ENCODE results near the gene VPS13D. TPM values are rescaled to one million over a fixed set of nuclear protein-coding genes. Genes with fewer than 3 reads are reported as not detected.

The VPS13D gene
- total RNA-seq, 1 donor from 2014 or later: 25.8 TPM

GRCh38 chr1:12375133-12375829 lies 145.5 kb downstream of the VPS13D start:
- no peak for FAIRE-seq
- TF ChIP-seq CTCF (IDR thresholded peaks at IDR 0.05; ENCODE audit: insufficient read depth, low read length, severe bottlenecking): no peak
- DNase-seq (ENCODE audit: low read depth): no peak
- H3K36me3 ChIP-seq (ENCODE audit: control insufficient read depth, insufficient read depth, low read length): peaks cover 6% of the 10 kb centered on the region
- no peak overlapping the region for H3K4me3 ChIP-seq (ENCODE audit: low read depth, low read length)
- no peaks in the 10 kb centered on the region for H3K27me3 ChIP-seq (ENCODE audit: control insufficient read depth, insufficient read depth, low read length)

- H3K27me3 ChIP-seq (ENCODE audit: control insufficient read depth, insufficient read depth, low read length): no peaks in the 10 kb centered on the region
- H3K4me3 ChIP-seq (ENCODE audit: low read depth, low read length): no peak overlapping the region
- no peak for DNase-seq (ENCODE audit: low read depth)
- TF ChIP-seq CTCF (IDR thresholded peaks at IDR 0.05; ENCODE audit: insufficient read depth, low read length, severe bottlenecking): no peak
- FAIRE-seq: no peak
- peaks cover 6% of the 10 kb centered on the region for H3K36me3 ChIP-seq (ENCODE audit: control insufficient read depth, insufficient read depth, low read length)
These were observed 146.6 kb downstream of the VPS13D start for GRCh38 chr1:12376236-12377045.

GRCh38 chr1:12380326-12381249 lies 150.8 kb downstream of the VPS13D start:
- H3K36me3 ChIP-seq (ENCODE audit: control insufficient read depth, insufficient read depth, low read length): peaks cover 8% of the 10 kb centered on the region
- no peak for FAIRE-seq

GRCh38 chr1:12383001-12383400 lies 153.2 kb downstream of the VPS13D start:
- Histone ChIP-seq H3K27me3 (ENCODE audit: control insufficient read depth, insufficient read depth, low read length) (no peaks in the 10 kb centered on the region), H3K4me3 (ENCODE audit: low read depth, low read length) (no peak overlapping the region), H3K36me3 (ENCODE audit: control insufficient read depth, insufficient read depth, low read length) (peaks cover 9% of the 10 kb centered on the region)
- FAIRE-seq (no peak), DNase-seq (ENCODE audit: low read depth) (peak; percentile 86)
- no peak for TF ChIP-seq CTCF (IDR thresholded peaks at IDR 0.05; ENCODE audit: insufficient read depth, low read length, severe bottlenecking)

More at GRCh38 chr1:12380326-12381249, 150.8 kb downstream of the VPS13D start:
- H3K27me3 ChIP-seq (ENCODE audit: control insufficient read depth, insufficient read depth, low read length): no peaks in the 10 kb centered on the region
- peak; percentile 9 for DNase-seq (ENCODE audit: low read depth)
- no peak for TF ChIP-seq CTCF (IDR thresholded peaks at IDR 0.05; ENCODE audit: insufficient read depth, low read length, severe bottlenecking)
- no peak overlapping the region for H3K4me3 ChIP-seq (ENCODE audit: low read depth, low read length)

GRCh38 chr1:12383786-12384185 lies 154.0 kb downstream of the VPS13D start:
- no peaks in the 10 kb centered on the region for H3K27me3 ChIP-seq (ENCODE audit: control insufficient read depth, insufficient read depth, low read length)
- TF ChIP-seq CTCF (IDR thresholded peaks at IDR 0.05; ENCODE audit: insufficient read depth, low read length, severe bottlenecking): no peak
- DNase-seq (ENCODE audit: low read depth): peak; percentile 12
- H3K4me3 ChIP-seq (ENCODE audit: low read depth, low read length): no peak overlapping the region
- H3K36me3 ChIP-seq (ENCODE audit: control insufficient read depth, insufficient read depth, low read length): peaks cover 8% of the 10 kb centered on the region
- FAIRE-seq: no peak

Data from bronchial epithelial cell (primary cell).